Liver (tissue), 10 donors: ENCODE results near the gene RRP15. TPM values are rescaled to one million over a fixed set of nuclear protein-coding genes. Genes with fewer than 3 reads are reported as not detected.

Source experiments
- DNase-seq: peaks from one replicate; pipeline ENCODE4 v3.0.0-alpha.2; 2017; ENCODE audit warnings: low spot score
- H3K27ac ChIP-seq, 2 donors: one replicate each; pipeline ENCODE4 v1.7.0; 2013; ENCODE audit warnings: inconsistent platforms in 2 of 2, low read length in 2 of 2, control low read depth in 1 of 2, low read depth in 1 of 2, mild to moderate bottlenecking in 1 of 2
- H3K27me3 ChIP-seq, 4 donors: one replicate each; pipeline versions ENCODE4 v1.6.1 to v1.7.0; 2013; ENCODE audit warnings: low read length in 3 of 4, inconsistent platforms in 1 of 4, mild to moderate bottlenecking in 1 of 4, moderate library complexity in 1 of 4; ENCODE audit not compliant: control insufficient read depth in 4 of 4, insufficient read depth in 4 of 4
- H3K36me3 ChIP-seq, 4 donors: one replicate each; pipeline versions ENCODE4 v1.6.1 to v1.7.0; 2013; ENCODE audit warnings: low read length in 3 of 4, mild to moderate bottlenecking in 3 of 4, low read depth in 1 of 4, moderate library complexity in 1 of 4; ENCODE audit not compliant: control insufficient read depth in 4 of 4, insufficient read depth in 3 of 4
- H3K4me1 ChIP-seq, 4 donors: one replicate each; pipeline versions ENCODE4 v1.6.1 to v1.7.0; 2013; ENCODE audit warnings: low read length in 3 of 4, mild to moderate bottlenecking in 3 of 4, moderate library complexity in 1 of 4; ENCODE audit not compliant: control insufficient read depth in 4 of 4, insufficient read depth in 4 of 4
- H3K4me3 ChIP-seq, 3 donors: one replicate each; pipeline versions ENCODE4 v1.6.1 to v1.7.0; 2013; ENCODE audit warnings: low read length in 3 of 3, control low read depth in 1 of 3, low read depth in 1 of 3, mild to moderate bottlenecking in 1 of 3
- H3K9ac ChIP-seq, 2 donors: one replicate each; pipeline ENCODE4 v1.7.0; 2013; ENCODE audit warnings: low read length in 2 of 2, mild to moderate bottlenecking in 2 of 2, moderate library complexity in 2 of 2, control low read depth in 1 of 2, low read depth in 1 of 2
- H3K9me3 ChIP-seq, 4 donors: one replicate each; pipeline versions ENCODE4 v1.6.1 to v1.7.0; 2013; ENCODE audit warnings: low read length in 3 of 4; ENCODE audit not compliant: control insufficient read depth in 4 of 4
- ATF3 ChIP-seq: IDR thresholded peaks from 2 replicates; pipeline ENCODE4 v1.6.1; 2016; ENCODE audit warnings: antibody characterized with exemption
- CTCF ChIP-seq: fragments of 150-350 bp; IDR thresholded peaks from 2 replicates; pipeline ENCODE4 v1.5.1; 2017; ENCODE audit warnings: improper control_type of control experiment, low read depth, low read length; ENCODE audit not compliant: missing input control
- FOXA1 ChIP-seq: IDR thresholded peaks from 2 replicates; pipeline ENCODE4 v1.6.1; 2016; ENCODE audit warnings: antibody characterized with exemption
- FOXA2 ChIP-seq: IDR thresholded peaks from 2 replicates; pipeline ENCODE4 v1.6.1; 2016; ENCODE audit warnings: antibody characterized with exemption
- HNF4A ChIP-seq, 2 donors: conservative IDR thresholded peaks; 2 replicates each; pipeline ENCODE4 v1.6.1; 2016; ENCODE audit warnings: antibody characterized with exemption in 2 of 2, mild to moderate bottlenecking in 2 of 2
- HNF4G ChIP-seq: IDR thresholded peaks from 2 replicates; pipeline ENCODE4 v1.6.1; 2016; ENCODE audit warnings: antibody characterized with exemption
- JUND ChIP-seq, 2 donors: IDR thresholded peaks; 2 replicates each; pipeline ENCODE4 v1.6.1; 2016; ENCODE audit warnings: antibody characterized with exemption in 2 of 2
- MAX ChIP-seq: IDR thresholded peaks from 2 replicates; pipeline ENCODE4 v1.6.1; 2016; ENCODE audit warnings: antibody characterized with exemption
- NR2F2 ChIP-seq: IDR thresholded peaks from 2 replicates; pipeline ENCODE4 v1.6.1; 2016; ENCODE audit warnings: antibody characterized with exemption
- RAD21 ChIP-seq, 2 donors: IDR thresholded peaks; 2 replicates each; pipeline ENCODE4 v1.6.1; 2016; ENCODE audit warnings: antibody characterized with exemption in 2 of 2, mild to moderate bottlenecking in 2 of 2
- REST ChIP-seq: IDR thresholded peaks from 2 replicates; pipeline ENCODE4 v1.6.1; 2016; ENCODE audit warnings: antibody characterized with exemption, mild to moderate bottlenecking
- RXRA ChIP-seq, 2 donors: IDR thresholded peaks; 2 replicates each; pipeline ENCODE4 v1.6.1; 2017 to 2018; ENCODE audit warnings: antibody characterized with exemption in 2 of 2, mild to moderate bottlenecking in 1 of 2
- SP1 ChIP-seq: IDR thresholded peaks from 2 replicates; pipeline ENCODE4 v1.6.1; 2018; ENCODE audit warnings: antibody characterized with exemption, mild to moderate bottlenecking
- YY1 ChIP-seq: IDR thresholded peaks from 2 replicates; pipeline ENCODE4 v1.6.1; 2016; ENCODE audit warnings: antibody characterized with exemption, mild to moderate bottlenecking
- ZBTB33 ChIP-seq: IDR thresholded peaks from 2 replicates; pipeline ENCODE4 v1.6.1; 2016; ENCODE audit warnings: antibody characterized with exemption
- WGBS: extraction: QIAGEN DNeasy Blood & Tissue Kit; methylation state at CpG from one replicate; pipeline ENCODE4 v1.1.7; 2013; 5-methylcytosine and 5-hydroxymethylcytosine counted together
- polyA plus RNA-seq, 2 donors: library from polyadenylated mRNA; stranded (reverse) in 1 of 2; unstranded in 1 of 2; fragments of 200-250 nt in 1 of 2; fragments of >200 nt in 1 of 2; fragmentation: Nextera tagmentation in 1 of 2; extraction: Ambion mirVana in 1 of 2; gene quantifications; one replicate each; pipeline versions ENCODE4 v1.2.1 to v1.2.3, GENCODE V29; 2013 to 2015
- small RNA-seq: library from RNA; depleted of rRNA; stranded (forward); fragments of <200 nt; gene quantifications from one replicate; pipeline ENCODE3, GENCODE V24; 2014
- total RNA-seq, 2 donors: library from RNA; depleted of rRNA; stranded (reverse); fragments of >200 nt; gene quantifications; one replicate each; pipeline ENCODE4 v1.2.3, GENCODE V29; 2014
- donor health status: healthy.
- donor health status: healthy.
- donor health status: healthy.
- donor health status: healthy.
- donor health status: healthy.

Gene RRP15
- total and polyA plus RNA-seq, 4 donors = 2.4 to 9.2 (median 5.2) TPM

- TF ChIP-seq CTCF (no peak), RAD21 (IDR thresholded peaks at IDR 0.05) (no peak), ZBTB33 (no peak), SP1 (no peak)
Observed at GRCh38 chr1:218383051-218383450, 98.0 kb downstream of the RRP15 start (continued).

GRCh38 chr1:218383681-218384080, 98.6 kb downstream of the RRP15 start:
- Histone ChIP-seq H3K4me3 (no peak overlapping the region), H3K36me3 (no peaks in the 10 kb centered on the region), H3K27me3 (no peaks in the 10 kb centered on the region), H3K4me1 (peaks cover 0 to 5% (median 0%) of the 10 kb centered on the region in 4 donors), H3K9me3 (no peaks in the 10 kb centered on the region), H3K9ac (no peak overlapping the region), H3K27ac (no peak overlapping the region)
- TF ChIP-seq NR2F2 = no peak
- 75% methylated on average over 8 of the region's 8 CpGs for WGBS
- DNase-seq = no peak

- Histone ChIP-seq H3K4me1 (peaks cover 0 to 5% (median 0%) of the 10 kb centered on the region in 4 donors), H3K27ac (no peak overlapping the region), H3K9ac (no peak overlapping the region), H3K9me3 (no peaks in the 10 kb centered on the region), H3K4me3 (no peak overlapping the region), H3K27me3 (no peaks in the 10 kb centered on the region), H3K36me3 (no peaks in the 10 kb centered on the region)
- WGBS = 72% methylated on average over 6 of the region's 6 CpGs
- TF ChIP-seq REST = no peak
- no peak for TF ChIP-seq ATF3
- TF ChIP-seq MAX = no peak
- TF ChIP-seq YY1 = no peak
- no peak for TF ChIP-seq FOXA1
- TF ChIP-seq RXRA (IDR thresholded peaks at IDR 0.05) = no peak
- no peak for TF ChIP-seq FOXA2
- TF ChIP-seq HNF4A (conservative IDR thresholded peaks at IDR 0.05) = no peak
- no peak for TF ChIP-seq NR2F2
- no peak for TF ChIP-seq JUND (IDR thresholded peaks at IDR 0.05)
- no peak for TF ChIP-seq HNF4G
- no peak for DNase-seq
Observed at GRCh38 chr1:218384581-218384993, 99.5 kb downstream of the RRP15 start.

Small RNA genes within 50 kb of the gene (small RNA-seq; reads per million reads assigned to genes)
- gene AC096638.1 = not detected

Other genes with a start within 250 kb of the RRP15 start
- under 1 TPM; 0.51 to 0.75 TPM for gene TGFB2, start 60.0 kb downstream of the RRP15 start, total RNA-seq
- under 1 TPM; 0.21 to 0.31 TPM for gene TGFB2, start 60.0 kb downstream of the RRP15 start, polyA plus RNA-seq